Fibroblast of skin of abdomen (primary cell): Measurements from ENCODE around the gene RET.

Experiments
- DNase-seq: peaks from one replicate; pipeline ENCODE4 v3.0.0-alpha.2; 2013

Gene RET

GRCh38 chr10:43174969-43175368, 98.1 kb downstream of the RET start:
- DNase-seq, result no peak

DNA sequence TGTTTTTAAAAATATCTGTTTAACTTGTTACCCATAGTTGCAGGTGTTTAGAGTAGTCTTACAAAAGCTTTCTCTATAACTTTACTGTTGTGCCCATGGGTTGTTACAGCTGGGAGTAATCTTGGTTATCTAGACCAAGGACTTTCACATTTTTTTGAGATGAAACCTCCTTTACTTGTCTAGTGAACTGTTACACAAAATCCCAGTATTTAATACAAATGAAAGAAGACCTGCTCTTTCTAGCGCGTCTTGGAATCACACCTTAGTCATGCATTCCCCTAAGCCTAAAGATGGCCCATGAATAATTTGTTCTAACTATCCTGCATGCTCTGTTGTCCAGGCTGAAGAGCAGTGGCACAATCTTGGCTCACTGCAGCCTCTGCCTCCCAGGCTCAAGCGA, 99.4 kb downstream of the RET start:
- no peak for DNase-seq

- no peak for DNase-seq
These were observed 100.7 kb downstream of the RET start for GRCh38 chr10:43177595-43177994.
